NCI-H524 treated with DMSO at 0.1 percent for 48 hours (cell line): ENCODE data around the gene NEK10.
"Not testable (repeated sequence)": the region's sequence is repeated elsewhere in the genome, so short reads cannot be mapped to it uniquely, and the experiment has no call there.

Source experiments
- DNase-seq: peaks from one replicate; lab custom pipeline; 2025; lab: John Stamatoyannopoulos, UW

Gene NEK10

GRCh38 chr3:27354161-27354560 is 15.0 kb downstream of the NEK10 start:
- no peak for DNase-seq

GRCh38 chr3:27353221-27353620 is 16.0 kb downstream of the NEK10 start:
- DNase-seq = no peak

GRCh38 chr3:27352047-27352446 is 17.1 kb downstream of the NEK10 start:
- DNase-seq = no peak

DNA sequence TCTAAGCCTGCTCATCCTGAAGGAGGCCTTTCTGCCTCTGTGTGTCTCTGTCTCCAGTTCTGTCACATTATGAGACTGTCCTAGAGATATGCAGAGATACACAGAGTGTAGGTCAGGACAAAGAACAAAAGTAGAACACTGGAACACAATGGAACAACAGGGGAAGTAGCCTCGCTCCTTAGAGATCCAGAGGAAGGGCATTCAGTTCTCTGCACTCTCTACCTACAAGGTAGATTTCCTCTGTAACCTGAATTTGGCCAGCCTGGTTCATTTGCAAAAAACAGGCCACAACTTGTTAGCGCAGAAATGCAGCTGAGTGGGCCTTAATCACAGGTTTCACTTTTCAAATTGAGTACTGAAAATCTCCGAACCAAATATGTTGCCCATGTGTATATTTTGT is 19.4 kb downstream of the NEK10 start:
- no peak for DNase-seq

DNA sequence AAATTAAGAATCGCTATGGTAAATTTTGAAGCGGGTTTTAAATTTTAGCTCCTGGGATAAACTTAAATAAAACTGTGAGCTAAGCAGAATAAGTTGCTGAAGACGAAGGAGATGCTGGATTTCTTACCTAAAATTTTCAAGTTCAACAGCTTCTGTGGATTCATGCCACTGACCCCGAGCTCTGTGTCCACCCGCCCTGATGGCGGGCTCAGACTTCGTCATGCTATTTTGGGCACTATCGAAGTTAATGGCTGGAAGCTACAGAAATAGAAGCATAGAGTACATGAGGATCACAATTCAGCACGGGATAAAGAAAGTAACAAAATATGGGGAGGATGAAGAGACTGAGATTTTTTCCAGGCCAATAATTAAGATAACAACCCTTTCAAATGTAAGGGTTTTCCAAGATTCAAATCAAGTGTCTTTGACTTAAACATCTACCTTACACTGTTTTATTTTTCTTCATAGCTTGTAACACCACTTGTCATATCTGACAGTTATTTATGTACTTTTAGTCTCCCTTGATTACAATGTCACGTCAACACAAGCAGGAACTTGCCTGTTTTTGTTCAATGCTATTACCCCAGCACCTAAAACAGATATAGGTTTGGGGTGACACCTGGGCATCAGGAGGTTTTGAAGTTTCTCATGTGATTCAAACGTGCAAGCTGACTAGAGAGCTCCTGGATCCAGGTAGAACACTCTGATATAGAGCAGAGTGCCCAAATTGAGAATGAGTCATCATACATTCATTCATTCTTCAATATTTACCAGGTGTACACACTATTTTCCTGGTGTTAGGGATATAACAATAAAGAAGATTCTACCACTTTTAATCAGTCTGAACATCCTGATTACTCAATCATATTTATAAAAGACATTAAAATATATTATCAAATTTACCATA is 23.0 kb downstream of the NEK10 start:
- no peak for DNase-seq

GRCh38 chr3:27345493-27345892 is 23.7 kb downstream of the NEK10 start:
- no peak for DNase-seq

GRCh38 chr3:27345045-27345444 is 24.1 kb downstream of the NEK10 start:
- DNase-seq = no peak

GRCh38 chr3:27344192-27344591 is 25.0 kb downstream of the NEK10 start:
- DNase-seq = no peak

DNA sequence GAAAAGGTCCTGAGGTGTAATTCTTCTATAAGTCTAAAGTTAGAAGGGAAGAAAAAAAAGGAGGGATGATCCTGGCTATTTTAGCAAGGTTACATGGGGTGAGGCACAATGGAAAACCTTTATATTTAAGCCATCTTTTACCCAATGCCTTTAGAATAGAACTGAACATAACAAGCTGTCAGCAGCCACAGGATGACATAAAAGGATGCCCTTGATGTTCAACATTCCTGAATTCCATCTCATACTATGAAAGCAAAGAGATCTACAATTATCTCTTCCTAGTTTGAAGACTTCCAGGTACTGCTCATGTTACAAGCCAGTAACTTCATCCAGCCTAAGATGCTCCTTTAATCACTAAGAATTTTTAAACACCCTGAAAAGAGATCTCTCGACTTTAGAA is 26.9 kb downstream of the NEK10 start:
- DNase-seq = no peak

DNA sequence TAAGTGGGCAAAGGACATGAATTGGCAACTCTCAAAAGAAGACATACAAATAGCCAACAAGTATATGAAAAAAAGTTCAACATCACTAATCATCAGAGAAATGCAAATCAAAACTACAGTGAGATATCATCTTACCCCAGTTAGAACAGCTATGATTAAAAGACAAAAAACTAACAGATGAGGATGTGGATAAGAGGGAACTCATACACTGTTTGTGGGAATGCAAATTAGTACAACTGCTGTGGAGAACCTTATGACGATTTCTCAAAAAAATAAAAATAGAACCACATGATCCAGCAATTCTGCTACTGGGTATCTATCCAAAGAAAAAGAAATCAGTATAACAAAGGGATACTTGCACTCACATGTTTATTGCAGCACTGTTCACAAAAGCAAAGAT is 28.6 kb downstream of the NEK10 start:
- no peak for DNase-seq

DNA sequence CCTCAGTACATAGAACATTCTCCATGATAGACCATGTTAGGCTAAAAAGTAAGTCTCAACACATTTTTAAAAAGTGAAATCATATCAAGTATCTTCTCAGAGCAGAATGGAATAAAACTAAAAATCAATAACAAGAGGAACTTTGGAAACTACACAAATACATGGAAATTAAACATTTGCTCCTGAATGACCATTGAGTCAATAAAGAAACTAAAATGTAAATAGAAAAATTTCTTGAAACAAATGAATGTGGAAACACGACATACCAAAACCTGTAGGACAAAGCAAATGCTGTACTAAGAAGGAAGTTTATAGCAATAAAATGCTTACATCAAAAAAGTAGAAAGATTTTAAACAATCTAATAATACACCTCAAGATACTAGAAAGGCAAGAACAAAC is 33.6 kb downstream of the NEK10 start:
- no peak for DNase-seq

- DNase-seq = no peak
These were observed 35.3 kb downstream of the NEK10 start for GRCh38 chr3:27333843-27334242.

GRCh38 chr3:27328982-27329762 is 40.0 kb downstream of the NEK10 start:
- DNase-seq = not testable (repeated sequence)

DNA sequence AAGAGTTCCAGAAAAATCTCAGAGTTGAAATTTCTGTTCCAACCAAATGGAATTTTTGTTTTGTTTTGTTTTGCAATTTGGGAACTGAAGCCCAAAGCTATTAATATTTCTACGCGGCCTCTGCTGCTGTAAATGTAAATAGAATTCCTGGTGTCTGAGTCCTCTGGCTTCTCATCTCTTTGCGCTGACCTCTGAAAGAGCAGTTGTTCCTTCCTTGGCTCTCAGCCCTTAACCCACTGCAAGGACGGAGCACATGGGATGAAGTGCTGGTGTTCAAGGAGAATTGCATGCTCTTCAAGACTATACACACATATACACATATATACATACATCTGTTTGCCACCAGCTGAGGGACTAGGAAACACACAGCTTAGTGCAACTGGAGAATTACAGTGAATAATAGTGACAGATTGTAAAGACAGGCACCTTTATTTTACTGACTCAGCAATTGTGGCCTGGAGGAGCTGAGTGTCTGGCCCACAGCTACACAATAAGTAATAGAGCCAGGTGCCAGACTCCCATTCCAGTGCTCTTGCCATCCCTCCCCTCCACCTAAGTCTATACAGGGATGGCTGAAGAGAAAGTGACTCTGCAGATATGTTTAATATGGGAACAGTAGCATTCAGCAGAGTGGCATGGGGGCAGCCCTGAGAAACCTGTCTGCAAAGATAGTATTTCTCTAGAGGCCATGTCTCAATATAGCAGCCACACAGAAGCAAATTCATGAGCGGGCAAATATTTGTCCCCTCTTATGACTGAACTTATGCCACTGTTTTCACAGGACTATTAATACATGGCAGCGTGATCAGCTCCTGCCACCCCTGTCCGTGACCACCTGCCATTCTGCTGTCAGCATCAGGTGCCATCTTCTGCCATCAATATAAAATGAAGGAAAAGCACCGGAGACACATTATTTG is 42.3 kb downstream of the NEK10 start:
- DNase-seq = no peak

- DNase-seq = no peak
These were observed 43.0 kb downstream of the NEK10 start for GRCh38 chr3:27326202-27326601.

DNA sequence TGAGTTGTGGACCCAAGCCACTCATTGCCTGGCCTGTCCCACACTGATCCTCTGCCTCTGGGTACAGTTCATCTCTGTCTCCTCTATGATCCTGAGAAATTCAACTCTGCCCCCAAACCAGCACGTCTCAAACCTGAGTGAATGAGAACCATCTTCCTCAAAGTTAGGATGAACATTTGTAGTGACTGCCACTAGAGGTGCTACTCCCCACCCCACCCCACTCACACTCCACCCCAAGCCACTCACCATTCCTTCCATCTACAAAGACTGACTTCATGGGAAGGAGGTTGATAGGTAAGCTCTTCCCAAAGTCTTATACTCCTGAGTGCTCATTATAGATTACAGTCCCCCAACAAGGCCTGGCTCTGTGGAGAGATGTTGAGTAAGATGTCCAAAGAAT is 43.8 kb downstream of the NEK10 start:
- DNase-seq = no peak

GRCh38 chr3:27324686-27325085 is 44.5 kb downstream of the NEK10 start:
- DNase-seq = no peak

DNA sequence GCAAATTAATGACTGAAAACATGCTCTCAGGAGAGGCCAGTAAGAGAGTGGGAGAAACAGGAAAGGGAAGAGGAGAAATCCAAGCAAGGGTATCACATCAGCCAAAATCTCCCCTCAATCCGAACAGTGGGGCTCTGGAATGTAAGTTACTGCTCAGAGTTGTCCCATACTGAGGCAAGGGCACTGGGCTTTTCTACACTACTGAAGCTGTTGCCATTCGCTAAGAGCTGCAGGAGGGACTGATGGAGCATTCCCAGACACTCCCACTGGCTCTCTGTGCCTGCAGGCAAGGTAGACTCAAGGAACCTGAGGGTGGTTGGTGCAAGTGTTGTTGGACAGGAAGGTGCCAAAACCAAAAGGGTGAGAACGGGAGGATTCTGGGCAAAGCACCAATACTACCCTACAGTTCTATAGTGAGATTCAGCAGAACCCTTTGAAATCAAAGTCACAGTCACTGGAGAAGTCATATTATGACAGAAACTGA is 46.1 kb downstream of the NEK10 start:
- no peak for DNase-seq

DNA sequence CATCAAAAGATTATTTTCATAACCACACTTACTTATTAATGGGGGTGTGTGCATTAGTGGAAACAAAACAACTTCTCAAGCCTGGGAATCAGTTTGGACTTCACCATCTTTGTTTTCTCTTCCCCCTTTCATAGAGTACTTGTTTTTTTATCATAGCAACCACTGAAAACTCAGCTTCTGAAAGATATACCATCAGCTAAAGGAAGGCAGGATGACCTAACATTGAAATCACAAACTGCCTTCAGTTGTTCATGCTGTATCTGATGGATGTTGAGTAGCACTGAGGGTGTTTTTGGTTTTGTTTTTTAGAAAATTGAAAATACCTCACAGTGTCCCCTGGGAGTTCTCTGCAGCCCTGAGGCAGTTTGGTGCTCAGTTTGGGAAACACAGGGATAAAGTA is 46.5 kb downstream of the NEK10 start:
- DNase-seq = no peak

- no peak for DNase-seq
These were observed 49.2 kb downstream of the NEK10 start for GRCh38 chr3:27319847-27320526.

- no peak for DNase-seq
These were observed 49.9 kb downstream of the NEK10 start for GRCh38 chr3:27319304-27319703.
